GM10266 (cell line): ENCODE measurements around the gene WFIKKN2.

Experiments
- DNase-seq: peaks from one replicate; pipeline ENCODE4 v3.0.0; 2012; ENCODE audit errors: extremely low spot score
- CTCF ChIP-seq: IDR thresholded peaks from 2 replicates; pipeline ENCODE4 v1.5.1; 2012; ENCODE audit warnings: mild to moderate bottlenecking, low read depth; ENCODE audit not compliant: control insufficient read depth, insufficient read depth; ENCODE audit errors: missing control alignments

Gene WFIKKN2

GRCh38 chr17:50805486-50805885 is 29.9 kb upstream of the WFIKKN2 start:
- DNase-seq, result no peak
- no peak for TF ChIP-seq CTCF

- no peak for DNase-seq
Observed at GRCh38 chr17:50806141-50806643, 29.2 kb upstream of the WFIKKN2 start.

DNA sequence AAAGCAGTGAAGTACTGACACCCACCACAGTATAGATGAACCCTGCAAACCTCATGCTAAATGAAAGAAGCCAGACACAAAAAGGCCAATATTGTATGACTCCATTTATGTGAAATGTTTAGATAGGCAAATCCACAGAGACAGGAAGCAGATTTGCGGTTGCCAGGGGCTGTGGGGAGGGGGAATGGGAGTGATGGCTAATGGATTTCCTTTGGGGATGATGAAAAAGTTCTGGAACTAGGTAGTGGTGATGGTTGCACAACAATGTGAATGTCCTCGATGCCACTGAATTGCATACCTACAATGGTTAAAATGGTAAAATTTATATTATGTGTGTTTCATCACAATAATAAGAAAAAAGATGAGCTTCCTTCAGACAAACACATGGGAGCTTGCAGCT is 28.4 kb upstream of the WFIKKN2 start:
- no peak for DNase-seq
- TF ChIP-seq CTCF, result no peak

More at GRCh38 chr17:50806141-50806643, 29.2 kb upstream of the WFIKKN2 start:
- no peak for TF ChIP-seq CTCF

- no peak for TF ChIP-seq CTCF
- no peak for DNase-seq
Observed at GRCh38 chr17:50807675-50808074, 27.7 kb upstream of the WFIKKN2 start.

GRCh38 chr17:50808413-50808812 is 27.0 kb upstream of the WFIKKN2 start:
- no peak for DNase-seq
- no peak for TF ChIP-seq CTCF

GRCh38 chr17:50808888-50809287 is 26.5 kb upstream of the WFIKKN2 start:
- no peak for TF ChIP-seq CTCF
- DNase-seq, result no peak

- no peak for TF ChIP-seq CTCF
- no peak for DNase-seq
Observed at GRCh38 chr17:50813583-50813982, 21.8 kb upstream of the WFIKKN2 start.

DNA sequence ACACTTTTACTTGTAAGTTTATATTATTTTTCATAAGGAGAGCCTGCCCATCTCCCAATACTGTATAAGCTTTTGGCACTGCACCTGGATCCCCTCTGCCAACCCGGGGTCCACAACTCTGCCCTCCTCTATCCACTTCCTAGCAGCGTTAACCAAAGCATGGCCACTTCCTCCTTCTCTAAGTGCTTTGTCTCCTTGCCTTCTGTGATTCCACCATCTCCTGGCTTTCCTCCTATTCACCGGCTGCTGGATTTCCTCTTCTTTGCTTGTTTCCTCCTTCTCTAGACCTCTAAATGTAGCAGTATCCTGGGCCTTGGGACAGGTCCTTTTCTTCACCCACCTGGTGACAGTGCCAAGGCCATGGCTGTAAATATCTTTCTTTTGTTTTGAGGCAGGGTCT is 20.0 kb upstream of the WFIKKN2 start:
- no peak for DNase-seq
- no peak for TF ChIP-seq CTCF
